Spleen (tissue), 7 donors: ENCODE results near the gene CDK14.

Source experiments
- POLR2A ChIP-seq, 3 donors: fragments of 450-650 bp; IDR thresholded peaks; one replicate each; pipeline ENCODE4 v1.5.1; 2017; ENCODE audit warnings: antibody characterized with exemption in 3 of 3, mild to moderate bottlenecking in 1 of 3
- TF ChIP-seq, protein P1 (sequence below), 11 experiments: fragments of 200-600 bp in 7 of 11; fragments of 450-650 bp in 4 of 11; sonication (generic) in 4 of 11; IDR thresholded peaks in 8 of 11; conservative IDR thresholded peaks in 3 of 11; 1 replicate in 7 of 11; 2 replicates in 4 of 11; pipeline versions ENCODE4 v1.4.0 to v1.8.0; 2016 to 2021; ENCODE audit warnings: antibody characterized with exemption in 11 of 11, inconsistent platforms in 4 of 11, mild to moderate bottlenecking in 1 of 11
- donor health status: DM: no; HTN: no; CAD: no; lungs with moderate emphysema.
- donor health status: DM: no; HTN: no; CAD: no.
- donor health status: DM: no; HTN: no; CAD: no.

GRCh38 chr7:90666186-90666585, 70.1 kb downstream of the CDK14 start:
- TF ChIP-seq, protein P1, sequence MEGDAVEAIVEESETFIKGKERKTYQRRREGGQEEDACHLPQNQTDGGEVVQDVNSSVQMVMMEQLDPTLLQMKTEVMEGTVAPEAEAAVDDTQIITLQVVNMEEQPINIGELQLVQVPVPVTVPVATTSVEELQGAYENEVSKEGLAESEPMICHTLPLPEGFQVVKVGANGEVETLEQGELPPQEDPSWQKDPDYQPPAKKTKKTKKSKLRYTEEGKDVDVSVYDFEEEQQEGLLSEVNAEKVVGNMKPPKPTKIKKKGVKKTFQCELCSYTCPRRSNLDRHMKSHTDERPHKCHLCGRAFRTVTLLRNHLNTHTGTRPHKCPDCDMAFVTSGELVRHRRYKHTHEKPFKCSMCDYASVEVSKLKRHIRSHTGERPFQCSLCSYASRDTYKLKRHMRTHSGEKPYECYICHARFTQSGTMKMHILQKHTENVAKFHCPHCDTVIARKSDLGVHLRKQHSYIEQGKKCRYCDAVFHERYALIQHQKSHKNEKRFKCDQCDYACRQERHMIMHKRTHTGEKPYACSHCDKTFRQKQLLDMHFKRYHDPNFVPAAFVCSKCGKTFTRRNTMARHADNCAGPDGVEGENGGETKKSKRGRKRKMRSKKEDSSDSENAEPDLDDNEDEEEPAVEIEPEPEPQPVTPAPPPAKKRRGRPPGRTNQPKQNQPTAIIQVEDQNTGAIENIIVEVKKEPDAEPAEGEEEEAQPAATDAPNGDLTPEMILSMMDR (IDR thresholded peaks at IDR 0.05 in 8 of 11, conservative IDR thresholded peaks at IDR 0.05 in 3 of 11), result no peak
- no peak for TF ChIP-seq POLR2A (IDR thresholded peaks at IDR 0.05)
